SK-N-SH treated with all-trans-retinoic acid at 6 μM for 48 hours (cell line): ENCODE data around the gene GNG14.

Experiments used
- ARNTL ChIP-seq: fragments of 450-650 bp; formaldehyde crosslinking; IDR thresholded peaks from 2 replicates; pipeline ENCODE4 v1.5.0; 2020; ENCODE audit warnings: low read depth, mild to moderate bottlenecking, moderate library complexity, borderline replicate concordance
- GLIS3 ChIP-seq: fragments of 250-450 bp; sonication (Bioruptor Pico); IDR thresholded peaks from 2 replicates; pipeline ENCODE4 v1.5.0; 2020; ENCODE audit warnings: mild to moderate bottlenecking, moderate library complexity
- ISL1 ChIP-seq: fragments of 250-450 bp; sonication (Bioruptor Pico); IDR thresholded peaks from 2 replicates; pipeline ENCODE4 v2.1.2; 2022; ENCODE audit warnings: mild to moderate bottlenecking, moderate library complexity
- PPARA ChIP-seq: fragments of 250-450 bp; sonication (Bioruptor Pico); IDR thresholded peaks from 2 replicates; pipeline ENCODE4 v1.5.0; 2020; ENCODE audit warnings: mild to moderate bottlenecking, borderline replicate concordance
- SNAI2 ChIP-seq: fragments of 250-450 bp; sonication (Bioruptor Pico); IDR thresholded peaks from 2 replicates; pipeline ENCODE4 v1.5.0; 2020; ENCODE audit warnings: mild to moderate bottlenecking, moderate library complexity
- TOX ChIP-seq: fragments of 250-450 bp; sonication (Bioruptor Pico); IDR thresholded peaks from 2 replicates; pipeline ENCODE4 v1.8.0; 2021; ENCODE audit warnings: mild to moderate bottlenecking, moderate library complexity, borderline replicate concordance
- ZFP30 ChIP-seq: fragments of 450-650 bp; formaldehyde crosslinking; IDR thresholded peaks from 2 replicates; pipeline ENCODE4 v1.5.0; 2022; ENCODE audit warnings: mild to moderate bottlenecking, moderate library complexity
- ZNF565 ChIP-seq: fragments of 450-650 bp; formaldehyde crosslinking; conservative IDR thresholded peaks from 2 replicates; pipeline ENCODE4 v1.5.0; 2020; ENCODE audit warnings: low read depth, mild to moderate bottlenecking, moderate library complexity
- ZNF70 ChIP-seq: fragments of 450-650 bp; formaldehyde crosslinking; IDR thresholded peaks from 2 replicates; pipeline ENCODE4 v1.5.0; 2020; ENCODE audit warnings: mild to moderate bottlenecking, moderate library complexity
- TF ChIP-seq, protein P1 (sequence below): fragments of 250-450 bp; sonication (Bioruptor Pico); IDR thresholded peaks from 2 replicates; pipeline ENCODE4 v1.5.0; 2020; ENCODE audit warnings: mild to moderate bottlenecking, moderate library complexity
- TF ChIP-seq, protein P2 (sequence below): fragments of 250-450 bp; sonication (Bioruptor Pico); IDR thresholded peaks from 2 replicates; pipeline ENCODE4 v1.8.0; 2021; ENCODE audit warnings: low read depth, mild to moderate bottlenecking, moderate library complexity, borderline replicate concordance
- TF ChIP-seq, protein P3 (sequence below): fragments of 250-450 bp; sonication (Bioruptor Pico); IDR thresholded peaks from 2 replicates; pipeline ENCODE4 v1.5.1; 2020; ENCODE audit warnings: low read depth, mild to moderate bottlenecking, moderate library complexity
- TF ChIP-seq, protein P4 (sequence below): fragments of 250-450 bp; sonication (Bioruptor Pico); IDR thresholded peaks from 2 replicates; pipeline ENCODE4 v1.5.1; 2021; ENCODE audit warnings: mild to moderate bottlenecking, moderate library complexity

DNA sequence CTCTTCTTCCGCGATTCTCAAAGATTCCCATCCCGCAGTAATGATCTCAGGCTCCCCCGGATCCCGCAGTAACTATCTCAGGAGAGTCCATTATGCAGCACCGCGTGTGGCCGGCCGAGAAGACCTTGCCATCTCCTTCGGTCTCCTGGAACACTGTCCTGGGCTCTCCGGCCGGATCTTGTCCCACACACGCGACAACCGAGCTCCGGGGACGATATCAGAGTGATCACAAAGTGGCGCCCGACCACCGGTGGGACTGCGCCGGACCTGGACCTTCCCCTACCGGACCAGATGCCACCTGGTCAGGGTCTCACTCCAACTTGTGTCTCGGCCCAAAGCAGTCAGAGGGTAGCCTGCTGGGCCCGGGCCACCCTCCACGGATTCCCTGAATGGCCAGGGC, 45.3 kb upstream of the GNG14 start:
- TF ChIP-seq, protein P1, sequence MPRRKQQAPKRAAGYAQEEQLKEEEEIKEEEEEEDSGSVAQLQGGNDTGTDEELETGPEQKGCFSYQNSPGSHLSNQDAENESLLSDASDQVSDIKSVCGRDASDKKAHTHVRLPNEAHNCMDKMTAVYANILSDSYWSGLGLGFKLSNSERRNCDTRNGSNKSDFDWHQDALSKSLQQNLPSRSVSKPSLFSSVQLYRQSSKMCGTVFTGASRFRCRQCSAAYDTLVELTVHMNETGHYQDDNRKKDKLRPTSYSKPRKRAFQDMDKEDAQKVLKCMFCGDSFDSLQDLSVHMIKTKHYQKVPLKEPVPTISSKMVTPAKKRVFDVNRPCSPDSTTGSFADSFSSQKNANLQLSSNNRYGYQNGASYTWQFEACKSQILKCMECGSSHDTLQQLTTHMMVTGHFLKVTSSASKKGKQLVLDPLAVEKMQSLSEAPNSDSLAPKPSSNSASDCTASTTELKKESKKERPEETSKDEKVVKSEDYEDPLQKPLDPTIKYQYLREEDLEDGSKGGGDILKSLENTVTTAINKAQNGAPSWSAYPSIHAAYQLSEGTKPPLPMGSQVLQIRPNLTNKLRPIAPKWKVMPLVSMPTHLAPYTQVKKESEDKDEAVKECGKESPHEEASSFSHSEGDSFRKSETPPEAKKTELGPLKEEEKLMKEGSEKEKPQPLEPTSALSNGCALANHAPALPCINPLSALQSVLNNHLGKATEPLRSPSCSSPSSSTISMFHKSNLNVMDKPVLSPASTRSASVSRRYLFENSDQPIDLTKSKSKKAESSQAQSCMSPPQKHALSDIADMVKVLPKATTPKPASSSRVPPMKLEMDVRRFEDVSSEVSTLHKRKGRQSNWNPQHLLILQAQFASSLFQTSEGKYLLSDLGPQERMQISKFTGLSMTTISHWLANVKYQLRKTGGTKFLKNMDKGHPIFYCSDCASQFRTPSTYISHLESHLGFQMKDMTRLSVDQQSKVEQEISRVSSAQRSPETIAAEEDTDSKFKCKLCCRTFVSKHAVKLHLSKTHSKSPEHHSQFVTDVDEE (CRISPR knock-in tag) = no peak
- TF ChIP-seq ISL1 (CRISPR knock-in tag) (no peak), PPARA (CRISPR knock-in tag) (no peak), SNAI2 (CRISPR knock-in tag) (no peak), GLIS3 (no peak), ZNF565 (no peak), ZFP30 (CRISPR knock-in tag) (no peak), ARNTL (no peak), ZNF70 (CRISPR knock-in tag) (no peak), TOX (CRISPR knock-in tag) (no peak)
- TF ChIP-seq, protein P2, sequence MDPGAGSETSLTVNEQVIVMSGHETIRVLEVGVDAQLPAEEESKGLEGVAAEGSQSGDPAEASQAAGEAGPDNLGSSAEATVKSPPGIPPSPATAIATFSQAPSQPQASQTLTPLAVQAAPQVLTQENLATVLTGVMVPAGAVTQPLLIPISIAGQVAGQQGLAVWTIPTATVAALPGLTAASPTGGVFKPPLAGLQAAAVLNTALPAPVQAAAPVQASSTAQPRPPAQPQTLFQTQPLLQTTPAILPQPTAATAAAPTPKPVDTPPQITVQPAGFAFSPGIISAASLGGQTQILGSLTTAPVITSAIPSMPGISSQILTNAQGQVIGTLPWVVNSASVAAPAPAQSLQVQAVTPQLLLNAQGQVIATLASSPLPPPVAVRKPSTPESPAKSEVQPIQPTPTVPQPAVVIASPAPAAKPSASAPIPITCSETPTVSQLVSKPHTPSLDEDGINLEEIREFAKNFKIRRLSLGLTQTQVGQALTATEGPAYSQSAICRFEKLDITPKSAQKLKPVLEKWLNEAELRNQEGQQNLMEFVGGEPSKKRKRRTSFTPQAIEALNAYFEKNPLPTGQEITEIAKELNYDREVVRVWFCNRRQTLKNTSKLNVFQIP = no peak
- TF ChIP-seq, protein P3, sequence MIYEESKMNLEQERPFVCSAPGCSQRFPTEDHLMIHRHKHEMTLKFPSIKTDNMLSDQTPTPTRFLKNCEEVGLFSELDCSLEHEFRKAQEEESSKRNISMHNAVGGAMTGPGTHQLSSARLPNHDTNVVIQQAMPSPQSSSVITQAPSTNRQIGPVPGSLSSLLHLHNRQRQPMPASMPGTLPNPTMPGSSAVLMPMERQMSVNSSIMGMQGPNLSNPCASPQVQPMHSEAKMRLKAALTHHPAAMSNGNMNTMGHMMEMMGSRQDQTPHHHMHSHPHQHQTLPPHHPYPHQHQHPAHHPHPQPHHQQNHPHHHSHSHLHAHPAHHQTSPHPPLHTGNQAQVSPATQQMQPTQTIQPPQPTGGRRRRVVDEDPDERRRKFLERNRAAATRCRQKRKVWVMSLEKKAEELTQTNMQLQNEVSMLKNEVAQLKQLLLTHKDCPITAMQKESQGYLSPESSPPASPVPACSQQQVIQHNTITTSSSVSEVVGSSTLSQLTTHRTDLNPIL (CRISPR knock-in tag) = no peak
- TF ChIP-seq, protein P4, sequence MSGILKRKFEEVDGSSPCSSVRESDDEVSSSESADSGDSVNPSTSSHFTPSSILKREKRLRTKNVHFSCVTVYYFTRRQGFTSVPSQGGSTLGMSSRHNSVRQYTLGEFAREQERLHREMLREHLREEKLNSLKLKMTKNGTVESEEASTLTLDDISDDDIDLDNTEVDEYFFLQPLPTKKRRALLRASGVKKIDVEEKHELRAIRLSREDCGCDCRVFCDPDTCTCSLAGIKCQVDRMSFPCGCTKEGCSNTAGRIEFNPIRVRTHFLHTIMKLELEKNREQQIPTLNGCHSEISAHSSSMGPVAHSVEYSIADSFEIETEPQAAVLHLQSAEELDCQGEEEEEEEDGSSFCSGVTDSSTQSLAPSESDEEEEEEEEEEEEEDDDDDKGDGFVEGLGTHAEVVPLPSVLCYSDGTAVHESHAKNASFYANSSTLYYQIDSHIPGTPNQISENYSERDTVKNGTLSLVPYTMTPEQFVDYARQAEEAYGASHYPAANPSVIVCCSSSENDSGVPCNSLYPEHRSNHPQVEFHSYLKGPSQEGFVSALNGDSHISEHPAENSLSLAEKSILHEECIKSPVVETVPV (CRISPR knock-in tag) = no peak
